Kidney (tissue), 14 donors: ENCODE results near the gene SLC25A12. TPM values are rescaled to one million over a fixed set of nuclear protein-coding genes. Genes with fewer than 3 reads are reported as not detected.

ENCODE experiments used
- DNase-seq, 5 donors: peaks; one replicate each; pipeline ENCODE4 v3.0.0-alpha.2; 2013 to 2020
- FAIRE-seq: peaks from 2 replicates; lab custom pipeline; 2012; peaks lifted over from hg19 to GRCh38; lab: Jason Lieb, UNC
- H3K27ac ChIP-seq, 2 donors: one replicate each; pipeline ENCODE4 v1.7.0; 2013; ENCODE audit warnings: low read depth in 2 of 2, low read length in 2 of 2, inconsistent platforms in 1 of 2
- H3K27me3 ChIP-seq: one replicate; pipeline ENCODE4 v1.7.1; 2013; ENCODE audit warnings: low read length, inconsistent platforms; ENCODE audit not compliant: control insufficient read depth, insufficient read depth
- H3K36me3 ChIP-seq, 3 donors: one replicate each; pipeline versions ENCODE4 v1.7.0 to v1.7.1; 2013; ENCODE audit warnings: low read length in 3 of 3, control low read depth in 1 of 3, inconsistent platforms in 1 of 3; ENCODE audit not compliant: insufficient read depth in 3 of 3, control insufficient read depth in 2 of 3
- H3K4me1 ChIP-seq, 3 donors: one replicate each; pipeline versions ENCODE4 v1.7.0 to v1.7.1; 2013; ENCODE audit warnings: low read length in 3 of 3, inconsistent platforms in 1 of 3, low read depth in 1 of 3; ENCODE audit not compliant: control insufficient read depth in 2 of 3, insufficient read depth in 2 of 3
- H3K4me3 ChIP-seq, 3 donors: one replicate each; pipeline versions ENCODE4 v1.7.0 to v1.8.1; 2013; ENCODE audit warnings: low read length in 3 of 3, control low read depth in 1 of 3, inconsistent platforms in 1 of 3
- H3K9ac ChIP-seq, 3 donors: one replicate each; pipeline versions ENCODE4 v1.7.0 to v1.7.1; 2013; ENCODE audit warnings: low read length in 3 of 3, control low read depth in 1 of 3, inconsistent platforms in 1 of 3
- H3K9me3 ChIP-seq, 3 donors: one replicate each; pipeline versions ENCODE4 v1.7.0 to v1.7.1; 2013; ENCODE audit warnings: low read length in 3 of 3, control low read depth in 1 of 3, inconsistent platforms in 1 of 3; ENCODE audit not compliant: control insufficient read depth in 2 of 3, insufficient read depth in 1 of 3
- CTCF ChIP-seq: IDR thresholded peaks from 3 replicates; pipeline ENCODE4 v1.5.1; 2012; ENCODE audit warnings: mild to moderate bottlenecking, moderate library complexity, borderline replicate concordance; ENCODE audit not compliant: insufficient read depth; ENCODE audit errors: extremely low read depth
- intact Hi-C: fragments of 100-400 bp; cut with DNase I; formaldehyde crosslinking; loops from one replicate; pipeline ENCODE4 v1.11.1; 2022
- polyA plus RNA-seq: library from polyadenylated mRNA; stranded (reverse); fragments of 350-450 nt; fragmentation: Illumina TruSeq; extraction: RNeasy Lipid Tissue Mini Kit (QIAGEN cat#74804); gene quantifications from one replicate; pipeline ENCODE4 v1.2.3, GENCODE V29; 2014; ENCODE audit warnings: low read depth, low replicate concordance; ENCODE audit not compliant: insufficient read depth
- total RNA-seq: library from RNA; stranded (reverse); fragmentation: NEBNext Ultra II Directional; extraction: Animal tissue kit (Norgen Biotek cat#: 25700); gene quantifications from one replicate; pipeline ENCODE4 v1.2.1, GENCODE V29; 2021
- donor health status: control.
- donor health status: control.
- donor health status: control.
- donor health status: control.
- donor health status: control.
- donor health status: DM: yes; HTN: yes; CAD: no.
- donor health status: Normal renal cell carcinoma (clear cell type).

The SLC25A12 gene
- total and polyA plus RNA-seq, 2 donors from 2014 or later, result 21.8 to 24.8 TPM

- Histone ChIP-seq H3K4me1 (no peaks in the 10 kb centered on the region), H3K36me3 (peaks cover 0 to 5% (median 2%) of the 10 kb centered on the region in 3 donors), H3K9me3 (no peaks in the 10 kb centered on the region), H3K4me3 (no peak overlapping the region), H3K27me3 (no peaks in the 10 kb centered on the region), H3K9ac (no peak overlapping the region), H3K27ac (no peak overlapping the region)
- no peak for DNase-seq
- FAIRE-seq, result no peak
- intact Hi-C loops, result no loop called here
- no peak for TF ChIP-seq CTCF
Measured at GRCh38 chr2:171841996-171842395, 52.0 kb downstream of the SLC25A12 start.

- intact Hi-C loops, result no loop called here
- Histone ChIP-seq H3K9me3 (no peaks in the 10 kb centered on the region), H3K36me3 (peaks cover 10 to 27% (median 16%) of the 10 kb centered on the region in 3 donors), H3K9ac (no peak overlapping the region), H3K27ac (no peak overlapping the region), H3K4me1 (no peaks in the 10 kb centered on the region), H3K27me3 (no peaks in the 10 kb centered on the region), H3K4me3 (no peak overlapping the region)
- DNase-seq (no peak), FAIRE-seq (no peak)
- TF ChIP-seq CTCF, result no peak
Measured at GRCh38 chr2:171837736-171838135, 56.3 kb downstream of the SLC25A12 start.

- no peaks in the 10 kb centered on the region for H3K9me3 ChIP-seq
- H3K9ac ChIP-seq, result no peak overlapping the region
- intact Hi-C loops, result no loop called here
- FAIRE-seq, result no peak
- peaks cover 15 to 37% (median 20%) of the 10 kb centered on the region in 3 donors for H3K36me3 ChIP-seq
- no peak overlapping the region for H3K27ac ChIP-seq
- no peak for DNase-seq
- H3K4me1 ChIP-seq, result no peaks in the 10 kb centered on the region
- no peaks in the 10 kb centered on the region for H3K27me3 ChIP-seq
- no peak for TF ChIP-seq CTCF
- no peak overlapping the region for H3K4me3 ChIP-seq
Measured at GRCh38 chr2:171836146-171836910, 57.7 kb downstream of the SLC25A12 start.

- Histone ChIP-seq H3K9ac (no peak overlapping the region), H3K27ac (no peak overlapping the region), H3K27me3 (no peaks in the 10 kb centered on the region), H3K4me3 (no peak overlapping the region), H3K4me1 (no peaks in the 10 kb centered on the region), H3K9me3 (no peaks in the 10 kb centered on the region), H3K36me3 (peaks cover 19 to 47% (median 23%) of the 10 kb centered on the region in 3 donors)
- FAIRE-seq (no peak), DNase-seq (no peak)
- TF ChIP-seq CTCF, result no peak
- intact Hi-C loops, result no loop called here
Measured at GRCh38 chr2:171835386-171835785, 58.7 kb downstream of the SLC25A12 start.
